Measurements from ENCODE around the gene ECI1.
A peak's percentile ranks its signal among the peaks of the same experiment; 100 is the strongest.
"Not testable (repeated sequence)": the region's sequence is repeated elsewhere in the genome, so short reads cannot be mapped to it uniquely, and the experiment has no call there.

ECI1 gene

DNA sequence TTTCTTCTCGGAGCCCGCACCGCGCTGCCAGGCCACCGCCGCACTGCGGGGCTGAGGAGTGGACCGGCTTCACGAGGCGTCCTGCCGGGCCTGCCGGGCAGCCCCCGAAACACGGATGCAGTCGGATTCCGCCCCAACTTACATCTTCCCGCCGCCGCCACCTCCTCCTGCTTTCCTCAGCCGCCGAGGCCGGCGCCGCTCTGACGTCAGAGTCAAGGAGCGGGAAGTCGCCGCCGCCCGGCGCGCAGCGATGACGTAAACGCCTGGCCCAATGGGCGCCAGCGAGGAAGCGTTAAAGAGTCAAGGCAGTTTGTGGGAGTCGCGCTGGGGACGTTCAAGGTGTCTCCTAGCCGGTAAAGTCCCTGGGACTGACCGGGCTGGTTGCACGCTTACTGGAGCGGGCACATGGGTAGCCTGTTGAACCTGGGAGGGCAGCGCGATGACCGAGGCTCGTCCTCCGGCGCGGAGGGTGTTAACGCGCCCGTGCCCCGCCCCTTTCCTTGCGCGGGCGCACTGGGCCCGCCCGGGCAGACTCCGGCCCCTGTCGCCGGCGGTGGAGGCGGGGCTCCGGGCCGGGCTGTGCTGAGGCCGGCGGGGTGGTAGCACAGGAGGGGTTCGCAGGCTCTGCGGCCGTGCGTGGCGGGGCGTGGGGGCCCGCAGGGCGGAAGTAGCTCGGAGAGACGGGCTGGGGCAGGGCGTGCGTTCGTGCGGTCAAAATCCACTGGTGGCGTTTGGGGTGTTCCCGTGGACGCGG lies 16.7 kb upstream of the ECI1 start, which contains the start of gene RNPS1:
RNPS1 (minus strand) TSS at position 214 of the 754 bp plus-strand sequence. CDS start 3,483 bp downstream, outside the sequence.
- peaks cover 9% of the 10 kb centered on the region in 2 donors for H3K36me3 ChIP-seq (ENCODE audit: control insufficient read depth in 1 of 2, insufficient read depth in 2 of 2, low read length in 2 of 2)
- peak within 1 kb of the TSS; percentile 61 to 95 for H3K4me3 ChIP-seq (ENCODE audit: low read depth in 1 of 2, low read length in 2 of 2)
- peaks cover 9 to 31% of the 10 kb centered on the region in 2 donors for H3K4me1 ChIP-seq (ENCODE audit: control insufficient read depth in 1 of 2, insufficient read depth in 2 of 2, low read length in 2 of 2)
- H3K27me3 ChIP-seq (ENCODE audit: low read depth, low read length), result no peaks in the 10 kb centered on the region
- H3K27ac ChIP-seq (ENCODE audit: low read length), result peak within 1 kb of the TSS; percentile 96
- H3K9me3 ChIP-seq (ENCODE audit: control insufficient read depth in 1 of 2, low read length in 2 of 2), result no peaks in the 10 kb centered on the region

DNA sequence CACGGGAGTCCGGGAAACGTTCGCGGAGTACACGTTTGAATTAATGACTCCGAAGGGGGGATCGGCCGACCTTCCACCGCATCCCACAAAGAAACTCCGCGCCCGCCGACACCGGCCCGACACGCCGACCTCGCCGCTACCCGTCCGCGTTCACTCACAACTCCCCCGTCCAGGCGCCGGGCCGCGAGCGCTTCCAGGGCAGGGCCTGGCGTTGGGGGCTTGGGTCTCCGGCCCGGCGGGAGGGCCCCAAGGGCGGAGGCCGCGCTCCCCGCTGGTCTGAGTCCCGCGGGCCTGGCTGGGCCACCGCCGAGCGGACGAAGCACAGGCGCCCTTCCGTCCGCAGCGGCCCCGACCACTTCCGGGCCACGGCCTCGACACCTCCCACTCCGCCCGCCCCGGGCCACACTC lies 16.1 kb upstream of the ECI1 start:
- Histone ChIP-seq H3K4me3 (ENCODE audit: low read depth in 1 of 2, low read length in 2 of 2) (peak overlapping the region; percentile 61 to 95), H3K36me3 (ENCODE audit: control insufficient read depth in 1 of 2, insufficient read depth in 2 of 2, low read length in 2 of 2) (peaks cover 14 to 15% of the 10 kb centered on the region in 2 donors), H3K4me1 (ENCODE audit: control insufficient read depth in 1 of 2, insufficient read depth in 2 of 2, low read length in 2 of 2) (peaks cover 9 to 31% of the 10 kb centered on the region in 2 donors), H3K27ac (ENCODE audit: low read length) (peak overlapping the region; percentile 96)
- not testable (repeated sequence) for H3K9me3 ChIP-seq (ENCODE audit: control insufficient read depth in 1 of 2, low read length in 2 of 2); H3K27me3 ChIP-seq (ENCODE audit: low read depth, low read length)

- Histone ChIP-seq H3K4me1 (ENCODE audit: control insufficient read depth in 1 of 2, insufficient read depth in 2 of 2, low read length in 2 of 2) (peaks cover 9 to 31% of the 10 kb centered on the region in 2 donors), H3K36me3 (ENCODE audit: control insufficient read depth in 1 of 2, insufficient read depth in 2 of 2, low read length in 2 of 2) (peaks cover 21% of the 10 kb centered on the region in 2 donors), H3K4me3 (ENCODE audit: low read depth in 1 of 2, low read length in 2 of 2) (peak overlapping the region; percentile 50 to 95)
- H3K27me3 ChIP-seq (ENCODE audit: low read depth, low read length); H3K9me3 ChIP-seq (ENCODE audit: control insufficient read depth in 1 of 2, low read length in 2 of 2); H3K27ac ChIP-seq (ENCODE audit: low read length): not testable (repeated sequence)
Observed at GRCh38 chr16:2266887-2267286, 15.5 kb upstream of the ECI1 start.

GRCh38 chr16:2263026-2263425 lies 11.6 kb upstream of the ECI1 start:
- H3K27ac ChIP-seq (ENCODE audit: low read length); H3K9me3 ChIP-seq (ENCODE audit: control insufficient read depth in 1 of 2, low read length in 2 of 2); H3K4me3 ChIP-seq (ENCODE audit: low read depth in 1 of 2, low read length in 2 of 2); H3K27me3 ChIP-seq (ENCODE audit: low read depth, low read length): not testable (repeated sequence)
- peaks cover 34 to 38% of the 10 kb centered on the region in 2 donors for H3K36me3 ChIP-seq (ENCODE audit: control insufficient read depth in 1 of 2, insufficient read depth in 2 of 2, low read length in 2 of 2)
- H3K4me1 ChIP-seq (ENCODE audit: control insufficient read depth in 1 of 2, insufficient read depth in 2 of 2, low read length in 2 of 2), result peaks cover 3 to 17% of the 10 kb centered on the region in 2 donors

- peaks cover 62 to 64% of the 10 kb centered on the region in 2 donors for H3K36me3 ChIP-seq (ENCODE audit: control insufficient read depth in 1 of 2, insufficient read depth in 2 of 2, low read length in 2 of 2)
- H3K27me3 ChIP-seq (ENCODE audit: low read depth, low read length), result no peaks in the 10 kb centered on the region
- H3K9me3 ChIP-seq (ENCODE audit: control insufficient read depth in 1 of 2, low read length in 2 of 2), result no peaks in the 10 kb centered on the region
- H3K27ac ChIP-seq (ENCODE audit: low read length), result no peak overlapping the region
- no peaks in the 10 kb centered on the region for H3K4me1 ChIP-seq (ENCODE audit: control insufficient read depth in 1 of 2, insufficient read depth in 2 of 2, low read length in 2 of 2)
- no peak overlapping the region for H3K4me3 ChIP-seq (ENCODE audit: low read depth in 1 of 2, low read length in 2 of 2)
Observed at GRCh38 chr16:2260250-2260649, 8.9 kb upstream of the ECI1 start.

DNA sequence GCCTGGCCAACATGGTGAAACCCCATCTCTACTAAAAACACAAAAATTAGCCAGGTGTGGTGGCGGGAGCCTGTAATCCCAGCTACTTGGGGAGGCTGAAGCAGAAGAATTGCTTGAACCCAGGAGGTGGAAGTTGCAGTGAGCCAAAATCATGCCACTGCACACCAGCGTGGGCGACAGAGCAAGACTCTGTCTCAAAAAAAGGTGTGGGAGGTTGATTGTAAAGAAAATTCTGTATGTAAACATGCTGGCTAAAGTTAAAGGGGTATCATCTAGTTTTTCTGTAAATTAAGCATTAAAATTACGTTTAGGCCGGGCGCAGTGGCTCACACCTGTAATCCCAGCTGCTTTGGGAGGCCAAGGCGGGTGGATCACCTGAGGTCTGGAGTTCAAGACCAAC lies 7.1 kb upstream of the ECI1 start:
- not testable (repeated sequence) for H3K27me3 ChIP-seq (ENCODE audit: low read depth, low read length); H3K4me3 ChIP-seq (ENCODE audit: low read depth in 1 of 2, low read length in 2 of 2); H3K9me3 ChIP-seq (ENCODE audit: control insufficient read depth in 1 of 2, low read length in 2 of 2); H3K4me1 ChIP-seq (ENCODE audit: control insufficient read depth in 1 of 2, insufficient read depth in 2 of 2, low read length in 2 of 2); H3K27ac ChIP-seq (ENCODE audit: low read length)
- peaks cover 62 to 74% of the 10 kb centered on the region in 2 donors for H3K36me3 ChIP-seq (ENCODE audit: control insufficient read depth in 1 of 2, insufficient read depth in 2 of 2, low read length in 2 of 2)

- Histone ChIP-seq H3K4me3 (ENCODE audit: low read depth in 1 of 2, low read length in 2 of 2) (no peak overlapping the region), H3K4me1 (ENCODE audit: control insufficient read depth in 1 of 2, insufficient read depth in 2 of 2, low read length in 2 of 2) (no peaks in the 10 kb centered on the region), H3K27ac (ENCODE audit: low read length) (no peak overlapping the region), H3K36me3 (ENCODE audit: control insufficient read depth in 1 of 2, insufficient read depth in 2 of 2, low read length in 2 of 2) (peaks cover 57 to 74% of the 10 kb centered on the region in 2 donors), H3K27me3 (ENCODE audit: low read depth, low read length) (no peaks in the 10 kb centered on the region), H3K9me3 (ENCODE audit: control insufficient read depth in 1 of 2, low read length in 2 of 2) (no peaks in the 10 kb centered on the region)
Observed at GRCh38 chr16:2257726-2258125, 6.3 kb upstream of the ECI1 start.

DNA sequence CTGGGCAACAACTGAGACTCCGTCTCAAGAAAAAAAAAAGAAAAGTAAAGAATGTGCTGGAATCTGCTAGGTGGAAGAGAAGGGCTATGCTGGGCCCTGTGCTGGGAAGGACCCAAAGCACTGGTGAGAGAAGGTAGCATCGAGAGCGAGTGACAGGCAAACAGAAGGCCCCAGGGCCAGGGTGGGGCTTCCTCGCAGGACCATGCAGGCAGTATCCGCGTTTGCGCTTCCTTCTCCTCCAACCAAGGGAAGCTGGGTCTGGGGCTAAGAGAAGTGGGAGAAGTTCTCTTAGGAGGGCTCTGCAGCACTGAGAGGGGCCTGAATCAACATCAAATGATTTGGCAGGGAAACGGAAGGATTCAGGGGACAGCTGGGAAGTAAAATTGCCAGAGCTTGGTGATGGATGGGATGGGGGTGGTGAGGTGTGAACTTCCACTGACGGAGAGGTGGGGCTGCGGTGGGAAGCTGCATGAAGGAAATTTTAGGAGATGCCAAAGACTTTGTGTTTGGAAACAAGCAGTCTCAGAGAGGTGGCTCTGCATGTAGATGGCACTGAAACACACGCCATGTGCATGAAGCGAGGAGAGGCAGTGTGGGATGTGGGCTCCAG lies 5.2 kb upstream of the ECI1 start:
- no peak overlapping the region for H3K4me3 ChIP-seq (ENCODE audit: low read depth in 1 of 2, low read length in 2 of 2)
- H3K4me1 ChIP-seq (ENCODE audit: control insufficient read depth in 1 of 2, insufficient read depth in 2 of 2, low read length in 2 of 2), result peaks cover 3 to 8% of the 10 kb centered on the region in 2 donors
- no peaks in the 10 kb centered on the region for H3K27me3 ChIP-seq (ENCODE audit: low read depth, low read length)
- H3K36me3 ChIP-seq (ENCODE audit: control insufficient read depth in 1 of 2, insufficient read depth in 2 of 2, low read length in 2 of 2), result peaks cover 46 to 63% of the 10 kb centered on the region in 2 donors
- H3K27ac ChIP-seq (ENCODE audit: low read length), result no peak overlapping the region
- no peaks in the 10 kb centered on the region for H3K9me3 ChIP-seq (ENCODE audit: control insufficient read depth in 1 of 2, low read length in 2 of 2)

DNA sequence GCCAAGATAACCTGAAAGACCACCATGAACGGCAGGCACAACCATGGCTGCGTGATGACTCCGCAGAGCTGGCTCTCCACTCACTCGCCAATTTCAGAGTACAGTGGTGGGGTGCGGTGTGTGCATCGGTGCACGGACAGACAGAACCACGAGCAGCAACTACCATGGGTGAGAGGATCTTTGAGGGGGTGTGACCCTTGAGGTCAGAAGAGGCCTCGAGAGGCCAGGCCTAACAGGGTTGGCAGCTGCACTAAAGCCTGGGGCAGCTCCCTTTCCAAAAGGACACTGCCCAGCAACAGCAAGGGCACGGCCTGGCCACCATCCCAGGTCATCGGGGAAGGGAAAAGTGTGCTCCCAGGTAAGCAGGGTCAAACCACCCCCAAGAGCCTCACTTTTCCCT lies 1.9 kb upstream of the ECI1 start:
- no peak overlapping the region for H3K27ac ChIP-seq (ENCODE audit: low read length)
- H3K4me1 ChIP-seq (ENCODE audit: control insufficient read depth in 1 of 2, insufficient read depth in 2 of 2, low read length in 2 of 2), result peaks cover 3 to 18% of the 10 kb centered on the region in 2 donors
- H3K36me3 ChIP-seq (ENCODE audit: control insufficient read depth in 1 of 2, insufficient read depth in 2 of 2, low read length in 2 of 2), result peaks cover 33 to 51% of the 10 kb centered on the region in 2 donors

GRCh38 chr16:2252806-2253148 lies 1.4 kb upstream of the ECI1 start:
- Histone ChIP-seq H3K36me3 (ENCODE audit: control insufficient read depth in 1 of 2, insufficient read depth in 2 of 2, low read length in 2 of 2) (peaks cover 29 to 47% of the 10 kb centered on the region in 2 donors), H3K27me3 (ENCODE audit: low read depth, low read length) (no peaks in the 10 kb centered on the region), H3K27ac (ENCODE audit: low read length) (no peak overlapping the region), H3K9me3 (ENCODE audit: control insufficient read depth in 1 of 2, low read length in 2 of 2) (no peaks in the 10 kb centered on the region), H3K4me3 (ENCODE audit: low read depth in 1 of 2, low read length in 2 of 2) (no peak overlapping the region), H3K4me1 (ENCODE audit: control insufficient read depth in 1 of 2, insufficient read depth in 2 of 2, low read length in 2 of 2) (peaks cover 3 to 18% of the 10 kb centered on the region in 2 donors)

More for the DNA sequence above, 1.9 kb upstream of the ECI1 start:
- Histone ChIP-seq H3K4me3 (ENCODE audit: low read depth in 1 of 2, low read length in 2 of 2) (no peak overlapping the region), H3K9me3 (ENCODE audit: control insufficient read depth in 1 of 2, low read length in 2 of 2) (no peaks in the 10 kb centered on the region), H3K27me3 (ENCODE audit: low read depth, low read length) (no peaks in the 10 kb centered on the region)

GRCh38 chr16:2250652-2251295 lies 613 bp downstream of the ECI1 start:
- no peaks in the 10 kb centered on the region for H3K9me3 ChIP-seq (ENCODE audit: control insufficient read depth in 1 of 2, low read length in 2 of 2)
- no peak overlapping the region for H3K27ac ChIP-seq (ENCODE audit: low read length)
- peaks cover 3 to 18% of the 10 kb centered on the region in 2 donors for H3K4me1 ChIP-seq (ENCODE audit: control insufficient read depth in 1 of 2, insufficient read depth in 2 of 2, low read length in 2 of 2)
- H3K4me3 ChIP-seq (ENCODE audit: low read depth in 1 of 2, low read length in 2 of 2), result peak overlapping the region; percentile 64 to 72
- no peaks in the 10 kb centered on the region for H3K27me3 ChIP-seq (ENCODE audit: low read depth, low read length)
- peaks cover 18 to 38% of the 10 kb centered on the region in 2 donors for H3K36me3 ChIP-seq (ENCODE audit: control insufficient read depth in 1 of 2, insufficient read depth in 2 of 2, low read length in 2 of 2)
